ENCODE measurements around the gene SNX6. TPM values are rescaled to one million over a fixed set of nuclear protein-coding genes. Genes with fewer than 3 reads are reported as not detected.
"Not testable (repeated sequence)": the region's sequence is repeated elsewhere in the genome, so short reads cannot be mapped to it uniquely, and the experiment has no call there.

SNX6 gene
- polyA plus RNA-seq, 3 donors: 46.7 to 115 (median 114) TPM

- H3K36me3 Mint-ChIP-seq: no peaks in the 10 kb centered on the region
- peaks cover 2% of the 10 kb centered on the region for H3K4me1 Mint-ChIP-seq
- Histone ChIP-seq H3K79me2 (ENCODE audit: insufficient read depth, low read length) (no peaks in the 10 kb centered on the region), H3K4me1 (ENCODE audit: control insufficient read depth in 1 of 2, insufficient read depth in 2 of 2, low read length in 2 of 2) (no peaks in the 10 kb centered on the region), H3K9ac (ENCODE audit: insufficient read depth, low read length, poor library complexity, severe bottlenecking) (no peak overlapping the region), H3K9me3 (replicated peaks in 1 of 2; ENCODE audit: control insufficient read depth in 1 of 2, insufficient read depth in 1 of 2, low read length in 2 of 2) (no peaks in the 10 kb centered on the region), H4K20me1 (ENCODE audit: insufficient read depth, low read length) (no peaks in the 10 kb centered on the region), H3K27ac (ENCODE audit: low read depth in 1 of 2, low read length in 2 of 2) (no peak overlapping the region), H3K4me3 (replicated peaks in 1 of 3; ENCODE audit: low read depth in 2 of 3, low read length in 3 of 3) (no peak overlapping the region), H3K36me3 (replicated peaks in 1 of 2; ENCODE audit: control insufficient read depth in 1 of 2, insufficient read depth in 2 of 2, low read length in 2 of 2) (no peaks in the 10 kb centered on the region), H3K4me2 (replicated peaks; ENCODE audit: extremely low read depth, low read length, poor library complexity, severe bottlenecking) (no peak overlapping the region), H2AFZ (ENCODE audit: insufficient read depth, low read depth, low read length, poor library complexity, severe bottlenecking) (no peak overlapping the region), H3K27me3 (ENCODE audit: control insufficient read depth in 2 of 2, insufficient read depth in 2 of 2, low read length in 2 of 2) (no peaks in the 10 kb centered on the region)
- H3K4me3 Mint-ChIP-seq: no peak overlapping the region
- H3K27ac Mint-ChIP-seq: peak overlapping the region in 1 of 7 donors; percentile 25
- no peak for DNase-seq
- peaks cover 0 to 7% (median 0%) of the 10 kb centered on the region in 7 donors for H3K9me3 Mint-ChIP-seq
- no CpG with 5 or more reads among the region's 4 CpGs for WGBS (ENCODE audit: insufficient coverage)
- no peak for TF ChIP-seq CTCF (IDR thresholded peaks at IDR 0.05)
- H3K27me3 Mint-ChIP-seq (ENCODE audit: low read depth in 3 of 3): peaks cover 0 to 3% (median 0%) of the 10 kb centered on the region in 3 donors
- intact Hi-C loops (cut with micrococcal nuclease): no loop called here
These were observed 21.0 kb upstream of the SNX6 start for GRCh38 chr14:34650786-34651584.

DNA sequence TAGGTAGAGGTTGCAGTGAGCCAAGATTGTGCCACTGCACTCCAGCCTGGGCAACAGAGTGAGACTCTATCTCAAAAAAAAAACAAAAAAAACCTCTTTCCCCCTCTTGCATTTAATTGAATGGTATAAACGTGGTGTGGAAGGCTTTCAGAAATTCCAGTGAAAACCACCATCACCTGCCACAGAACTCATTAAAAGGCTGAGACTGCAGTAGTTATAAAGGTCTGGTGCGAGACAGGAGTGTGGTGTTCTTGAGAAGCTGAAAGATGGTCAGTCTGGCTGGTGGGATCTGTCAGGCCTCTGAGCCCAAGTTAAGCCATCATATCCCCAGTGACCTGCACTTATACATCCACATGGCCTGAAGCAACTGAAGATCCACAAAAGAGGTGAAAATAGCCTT, 20.1 kb upstream of the SNX6 start:
- H3K9me3 Mint-ChIP-seq; H3K79me2 ChIP-seq (ENCODE audit: insufficient read depth, low read length); H3K4me1 ChIP-seq (ENCODE audit: control insufficient read depth in 1 of 2, insufficient read depth in 2 of 2, low read length in 2 of 2); H3K36me3 ChIP-seq (replicated peaks in 1 of 2; ENCODE audit: control insufficient read depth in 1 of 2, insufficient read depth in 2 of 2, low read length in 2 of 2); H3K4me1 Mint-ChIP-seq; H3K27ac ChIP-seq (ENCODE audit: low read depth in 1 of 2, low read length in 2 of 2); H3K9me3 ChIP-seq (replicated peaks in 1 of 2; ENCODE audit: control insufficient read depth in 1 of 2, insufficient read depth in 1 of 2, low read length in 2 of 2); DNase-seq; H3K27me3 ChIP-seq (ENCODE audit: control insufficient read depth in 2 of 2, insufficient read depth in 2 of 2, low read length in 2 of 2); H3K9ac ChIP-seq (ENCODE audit: insufficient read depth, low read length, poor library complexity, severe bottlenecking); H3K4me3 ChIP-seq (replicated peaks in 1 of 3; ENCODE audit: low read depth in 2 of 3, low read length in 3 of 3); H3K27ac Mint-ChIP-seq; intact Hi-C loops (cut with micrococcal nuclease); H3K4me2 ChIP-seq (replicated peaks; ENCODE audit: extremely low read depth, low read length, poor library complexity, severe bottlenecking); H3K27me3 Mint-ChIP-seq (ENCODE audit: low read depth in 3 of 3); H2AFZ ChIP-seq (ENCODE audit: insufficient read depth, low read depth, low read length, poor library complexity, severe bottlenecking); H3K36me3 Mint-ChIP-seq; H3K4me3 Mint-ChIP-seq; H4K20me1 ChIP-seq (ENCODE audit: insufficient read depth, low read length): not testable (repeated sequence)
- no CpG with 5 or more reads among the region's 2 CpGs for WGBS (ENCODE audit: insufficient coverage)
